ENCODE results near the gene CDH3.

GRCh38 chr16:68626557-68626956 is 18.6 kb upstream of the CDH3 start:
- TF ChIP-seq CTCF (conservative IDR thresholded peaks at IDR 0.05) (no peak), ZFX (IDR thresholded peaks at IDR 0.05) (no peak)
